Measurements from ENCODE around the gene FLOT1. TPM values are rescaled to one million over a fixed set of nuclear protein-coding genes. Genes with fewer than 3 reads are reported as not detected.

The FLOT1 gene
- total and polyA plus RNA-seq, 2 of the 13 experiments (the other 11 are each of a cell fraction or from before 2014, with no cell fraction given) = 82.3 to 130 TPM

GRCh38 chr6:30749554-30750378 is 7.3 kb upstream of the FLOT1 start (continued):
- TF ChIP-seq ZNF142 (CRISPR knock-in tag; IDR thresholded peaks at IDR 0.05) (no peak), HMGXB3 (CRISPR knock-in tag; IDR thresholded peaks at IDR 0.05; ENCODE audit: borderline replicate concordance) (no peak; the same call in 1 of the 2 replicates), PHF21A (CRISPR knock-in tag; IDR thresholded peaks at IDR 0.05) (0 out of 2 replicates have a peak, but pooled peaks have one; percentile 50), SATB2 (CRISPR knock-in tag; IDR thresholded peaks at IDR 0.05) (no peak), SMYD3 (CRISPR knock-in tag; IDR thresholded peaks at IDR 0.05) (no peak), HMG20B (CRISPR knock-in tag; conservative IDR thresholded peaks at IDR 0.05) (no peak), SRSF4 (IDR thresholded peaks at IDR 0.05; ENCODE audit: low read depth, low read length, poor library complexity, severe bottlenecking) (no peak), DNMT3B (CRISPR knock-in tag; conservative IDR thresholded peaks at IDR 0.05) (0 out of 2 replicates have a peak, but pooled peaks have one; percentile 23), BCL3 (CRISPR knock-in tag; IDR thresholded peaks at IDR 0.05) (no peak), ZNF607 (CRISPR knock-in tag; IDR thresholded peaks at IDR 0.05; ENCODE audit: borderline replicate concordance) (no peak), ZNF34 (CRISPR knock-in tag; IDR thresholded peaks at IDR 0.05; ENCODE audit: borderline replicate concordance) (no peak), ZIK1 (CRISPR knock-in tag; IDR thresholded peaks at IDR 0.05; ENCODE audit: borderline replicate concordance, low read depth) (no peak), NFIC (IDR thresholded peaks at IDR 0.05; ENCODE audit: low read length) (peak; percentile 42; the same call in 1 of the 2 replicates), GATA4 (IDR thresholded peaks at IDR 0.05; ENCODE audit: borderline replicate concordance, low read depth) (no peak), ZNF331 (CRISPR knock-in tag; IDR thresholded peaks at IDR 0.05) (0 out of 2 replicates have a peak, but pooled peaks have one; percentile 13), ZNF75D (CRISPR knock-in tag; IDR thresholded peaks at IDR 0.05; ENCODE audit: borderline replicate concordance) (no peak), ESRRA (CRISPR knock-in tag; IDR thresholded peaks at IDR 0.05; ENCODE audit: low read depth) (no peak), ZSCAN20 (CRISPR knock-in tag; IDR thresholded peaks at IDR 0.05; ENCODE audit: borderline replicate concordance) (no peak)
